DOHH2 (cell line): ENCODE measurements around the gene TBCD.

Source experiments
- H3F3A ChIP-seq: fragments of 200-600 bp; sonication (generic), shearing (Covaris generic); 2 replicates; pipeline ENCODE4 v1.6.0; 2016; ENCODE audit warnings: antibody characterized with exemption, mild to moderate bottlenecking; ENCODE audit not compliant: control insufficient read depth, insufficient read depth
- H3K27ac ChIP-seq: fragments of 200-600 bp; sonication (generic); 2 replicates; pipeline ENCODE4 v1.5.1; 2014; ENCODE audit warnings: low read depth, mild to moderate bottlenecking, low read length, moderate library complexity
- H3K27me3 ChIP-seq: fragments of 200-600 bp; sonication (generic); 2 replicates; pipeline ENCODE4 v1.6.1; 2014; ENCODE audit warnings: mild to moderate bottlenecking, low read length, mixed read lengths; ENCODE audit not compliant: control insufficient read depth
- H3K36me3 ChIP-seq: fragments of 200-600 bp; sonication (generic); 2 replicates; pipeline ENCODE4 v1.6.1; 2014; ENCODE audit warnings: mild to moderate bottlenecking, low read length, moderate library complexity, mixed read lengths; ENCODE audit not compliant: control insufficient read depth
- H3K4me1 ChIP-seq: fragments of 200-600 bp; sonication (generic); 2 replicates; pipeline ENCODE4 v1.6.1; 2014; ENCODE audit warnings: mild to moderate bottlenecking, low read length, mixed read lengths; ENCODE audit not compliant: control insufficient read depth
- H3K4me2 ChIP-seq: fragments of 200-600 bp; sonication (generic); 2 replicates; pipeline ENCODE4 v1.6.0; 2014; ENCODE audit warnings: mild to moderate bottlenecking, low read length, moderate library complexity
- H3K4me3 ChIP-seq: fragments of 200-600 bp; sonication (generic); 2 replicates; pipeline ENCODE4 v1.5.1; 2014; ENCODE audit warnings: mild to moderate bottlenecking, low read length, mixed read lengths
- H3K79me2 ChIP-seq: fragments of 200-600 bp; sonication (generic); 2 replicates; pipeline ENCODE4 v1.6.1; 2014; ENCODE audit warnings: mild to moderate bottlenecking, low read length, mixed read lengths; ENCODE audit not compliant: control insufficient read depth
- H3K9me2 ChIP-seq: fragments of 200-600 bp; sonication (generic); replicated peaks from 2 replicates; pipeline ENCODE4 v1.6.1; 2014; ENCODE audit warnings: mild to moderate bottlenecking, low read length, mixed read lengths; ENCODE audit not compliant: control insufficient read depth
- H3K9me3 ChIP-seq: fragments of 200-600 bp; sonication (generic); 2 replicates; pipeline ENCODE4 v1.6.1; 2014; ENCODE audit warnings: antibody characterized with exemption, low read length, mixed read lengths; ENCODE audit not compliant: control insufficient read depth, insufficient read depth
- H4K20me1 ChIP-seq: fragments of 200-600 bp; sonication (generic); 2 replicates; pipeline ENCODE4 v1.6.0; 2014; ENCODE audit warnings: low read depth, mild to moderate bottlenecking, antibody characterized with exemption, low read length, moderate library complexity; ENCODE audit not compliant: control insufficient read depth, insufficient read depth
- EZH2phosphoT487 ChIP-seq: fragments of 200-600 bp; sonication (generic); IDR thresholded peaks from 2 replicates; pipeline ENCODE4 v1.6.1; 2017; ENCODE audit warnings: borderline replicate concordance, mild to moderate bottlenecking, antibody characterized with exemption, low read length, moderate library complexity, mixed read lengths
- TF ChIP-seq, protein P1 (sequence below): fragments of 200-600 bp; sonication (generic); IDR thresholded peaks from one replicate; pipeline ENCODE4 v1.5.1; 2014; ENCODE audit warnings: antibody characterized with exemption, mild to moderate bottlenecking, low read depth, low read length; ENCODE audit not compliant: poor library complexity, severe bottlenecking

TBCD gene

DNA sequence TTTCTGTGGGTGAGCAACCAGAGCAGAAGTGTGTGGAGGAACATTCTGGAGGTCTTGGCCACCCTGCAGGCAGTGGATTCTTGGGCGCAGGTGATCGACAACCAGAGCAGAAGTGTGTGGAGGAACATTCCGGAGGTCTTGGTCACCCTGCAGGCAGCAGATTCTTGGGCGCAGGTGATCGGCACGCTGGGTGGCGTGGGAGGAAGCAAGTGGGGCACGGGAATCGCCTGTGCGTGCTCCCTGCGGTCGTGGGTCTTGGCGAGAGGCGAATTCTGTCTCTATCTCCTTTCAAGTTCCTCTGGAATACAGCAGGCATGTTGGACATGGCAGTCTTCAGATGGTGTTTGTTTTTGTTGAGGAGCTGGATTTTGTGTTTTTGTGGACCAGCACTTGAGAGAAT is 118.7 kb downstream of the TBCD start:
- H3K4me1 ChIP-seq, result peaks cover 70% of the 10 kb centered on the region
- H3K27me3 ChIP-seq, result no peaks in the 10 kb centered on the region
- no peak for TF ChIP-seq EZH2phosphoT487
- TF ChIP-seq, protein P1, sequence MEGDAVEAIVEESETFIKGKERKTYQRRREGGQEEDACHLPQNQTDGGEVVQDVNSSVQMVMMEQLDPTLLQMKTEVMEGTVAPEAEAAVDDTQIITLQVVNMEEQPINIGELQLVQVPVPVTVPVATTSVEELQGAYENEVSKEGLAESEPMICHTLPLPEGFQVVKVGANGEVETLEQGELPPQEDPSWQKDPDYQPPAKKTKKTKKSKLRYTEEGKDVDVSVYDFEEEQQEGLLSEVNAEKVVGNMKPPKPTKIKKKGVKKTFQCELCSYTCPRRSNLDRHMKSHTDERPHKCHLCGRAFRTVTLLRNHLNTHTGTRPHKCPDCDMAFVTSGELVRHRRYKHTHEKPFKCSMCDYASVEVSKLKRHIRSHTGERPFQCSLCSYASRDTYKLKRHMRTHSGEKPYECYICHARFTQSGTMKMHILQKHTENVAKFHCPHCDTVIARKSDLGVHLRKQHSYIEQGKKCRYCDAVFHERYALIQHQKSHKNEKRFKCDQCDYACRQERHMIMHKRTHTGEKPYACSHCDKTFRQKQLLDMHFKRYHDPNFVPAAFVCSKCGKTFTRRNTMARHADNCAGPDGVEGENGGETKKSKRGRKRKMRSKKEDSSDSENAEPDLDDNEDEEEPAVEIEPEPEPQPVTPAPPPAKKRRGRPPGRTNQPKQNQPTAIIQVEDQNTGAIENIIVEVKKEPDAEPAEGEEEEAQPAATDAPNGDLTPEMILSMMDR, result no peak
- H3K27ac ChIP-seq, result peak overlapping the region; percentile 81
- H3K9me2 ChIP-seq, result no peaks in the 10 kb centered on the region
- peaks cover 11% of the 10 kb centered on the region for H3F3A ChIP-seq
- peaks cover 65% of the 10 kb centered on the region for H3K79me2 ChIP-seq
- no peaks in the 10 kb centered on the region for H3K9me3 ChIP-seq
- peaks cover 30% of the 10 kb centered on the region for H3K36me3 ChIP-seq
- no peaks in the 10 kb centered on the region for H4K20me1 ChIP-seq
- H3K4me2 ChIP-seq, result peak overlapping the region; percentile 79
- peak overlapping the region; percentile 46 for H3K4me3 ChIP-seq

- Histone ChIP-seq H3K36me3 (peaks cover 30% of the 10 kb centered on the region), H3F3A (peaks cover 8% of the 10 kb centered on the region), H3K27me3 (no peaks in the 10 kb centered on the region), H3K4me1 (peaks cover 63% of the 10 kb centered on the region), H3K79me2 (peaks cover 59% of the 10 kb centered on the region), H3K9me3 (no peaks in the 10 kb centered on the region), H3K27ac (peak overlapping the region; percentile 81), H3K4me3 (peak overlapping the region; percentile 51), H3K9me2 (no peaks in the 10 kb centered on the region), H3K4me2 (peak overlapping the region; percentile 79), H4K20me1 (no peaks in the 10 kb centered on the region)
- TF ChIP-seq, protein P1, result peak; percentile 67
- TF ChIP-seq EZH2phosphoT487, result no peak
These were observed 119.4 kb downstream of the TBCD start for GRCh38 chr17:82871056-82871775.

DNA sequence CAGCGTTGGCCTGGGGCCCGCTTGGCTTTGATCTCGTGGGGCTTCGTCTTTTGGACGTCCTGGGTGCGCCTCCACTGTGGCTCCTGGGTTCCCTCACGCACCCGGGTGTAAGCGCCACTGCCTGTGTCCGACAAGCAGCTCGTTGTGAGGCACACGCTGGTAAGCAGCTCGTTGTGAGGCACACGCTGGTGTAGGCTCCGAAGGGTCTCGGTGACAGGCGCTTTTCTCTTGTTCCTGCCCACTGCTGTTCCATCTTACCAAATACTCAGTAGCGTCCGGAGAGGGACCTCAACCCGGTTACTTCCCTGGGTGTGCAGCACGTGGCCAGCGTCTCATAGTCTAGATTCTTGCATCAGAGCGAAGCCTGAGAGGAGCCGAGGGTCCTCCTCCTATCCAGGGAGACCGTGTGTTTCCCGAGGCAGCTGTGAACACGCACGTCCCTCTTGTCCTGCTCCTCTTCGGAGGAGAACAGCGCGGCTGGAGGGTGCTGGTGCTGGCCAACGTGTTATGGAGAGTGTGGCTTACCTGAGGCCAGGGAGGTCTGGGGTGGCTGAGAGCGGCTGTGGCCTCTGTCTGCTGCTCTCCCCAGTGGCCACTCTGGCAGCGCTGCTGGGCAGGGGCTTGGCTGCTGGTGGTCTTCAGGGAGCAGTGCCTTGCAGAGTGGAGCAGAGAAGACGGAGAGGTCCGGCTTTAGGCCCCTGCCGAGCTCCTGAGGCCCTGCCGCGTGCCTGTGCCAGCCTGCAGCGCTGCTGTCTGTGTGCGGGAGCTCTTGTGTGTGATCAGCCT is 120.1 kb downstream of the TBCD start:
- Histone ChIP-seq H3K4me3 (peak overlapping the region; percentile 51), H4K20me1 (no peaks in the 10 kb centered on the region), H3K79me2 (peaks cover 54% of the 10 kb centered on the region)

More for the DNA sequence above, 120.1 kb downstream of the TBCD start:
- Histone ChIP-seq H3K36me3 (peaks cover 30% of the 10 kb centered on the region), H3K27ac (peak overlapping the region; percentile 81), H3K27me3 (no peaks in the 10 kb centered on the region), H3F3A (peaks cover 8% of the 10 kb centered on the region), H3K9me3 (no peaks in the 10 kb centered on the region), H3K4me2 (peak overlapping the region; percentile 79), H3K4me1 (peaks cover 58% of the 10 kb centered on the region), H3K9me2 (no peaks in the 10 kb centered on the region)
- TF ChIP-seq EZH2phosphoT487, result no peak
- TF ChIP-seq, protein P1, result no peak
